ENCODE measurements around the gene MAST4.
"Not testable (repeated sequence)": the region's sequence is repeated elsewhere in the genome, so short reads cannot be mapped to it uniquely, and the experiment has no call there.

Gene MAST4

DNA sequence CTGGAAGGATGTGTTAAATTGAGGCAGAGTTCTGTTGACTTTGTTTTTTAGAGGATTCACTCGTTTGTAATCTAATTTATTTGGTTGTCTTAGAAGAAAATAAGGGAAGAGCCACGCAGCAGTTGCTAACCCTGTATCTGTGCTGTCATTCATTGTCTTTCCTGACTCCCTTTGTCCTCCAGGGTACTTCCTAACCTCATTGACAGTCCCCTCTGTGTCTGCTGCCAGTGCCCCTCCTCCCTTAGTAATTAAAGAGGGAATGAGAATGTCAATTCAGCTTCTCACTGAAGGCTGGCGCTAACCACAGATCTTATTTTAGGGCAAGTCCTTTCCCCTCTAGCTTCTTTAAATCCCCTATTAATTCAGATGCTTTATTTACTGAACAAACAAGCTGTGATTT lies 84.0 kb downstream of the MAST4 start:
- no peak overlapping the region for H3K4me3 ChIP-seq (ENCODE audit: insufficient read depth, low read depth, low read length, poor library complexity, severe bottlenecking)
- H3K9me3 ChIP-seq (ENCODE audit: control insufficient read depth, low read length), result no peaks in the 10 kb centered on the region
- H3K27me3 ChIP-seq (replicated peaks; ENCODE audit: control insufficient read depth, insufficient read depth, low read length, poor library complexity, severe bottlenecking), result no peaks in the 10 kb centered on the region
- no peaks in the 10 kb centered on the region for H3K4me1 ChIP-seq (ENCODE audit: control insufficient read depth, insufficient read depth, low read length, poor library complexity, severe bottlenecking)
- H3K36me3 ChIP-seq (ENCODE audit: control insufficient read depth, insufficient read depth, low read length), result no peaks in the 10 kb centered on the region
- no peak overlapping the region for H3K27ac ChIP-seq (ENCODE audit: insufficient read depth, low read length, poor library complexity, severe bottlenecking)
- DNase-seq, result no peak

DNA sequence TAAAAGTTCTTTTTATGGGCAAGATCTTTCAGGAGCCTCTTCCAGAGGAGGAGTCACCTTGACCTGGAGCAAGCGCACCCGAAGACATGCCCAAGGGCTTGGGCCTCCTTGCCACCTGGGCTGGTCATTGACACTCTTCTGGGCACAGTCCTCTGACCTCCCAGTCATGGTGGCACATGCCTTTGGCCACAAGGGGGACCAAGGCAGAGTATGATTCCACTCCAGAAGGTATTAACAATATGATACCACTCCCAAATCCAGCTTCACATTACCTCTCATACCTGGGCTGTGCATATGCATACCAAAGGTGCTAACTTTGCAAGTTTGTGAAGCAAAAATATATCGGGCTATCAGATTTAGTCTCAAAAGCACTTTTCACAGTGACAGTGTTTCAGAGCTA lies 84.6 kb downstream of the MAST4 start:
- Histone ChIP-seq H3K4me3 (ENCODE audit: insufficient read depth, low read depth, low read length, poor library complexity, severe bottlenecking) (no peak overlapping the region), H3K9me3 (ENCODE audit: control insufficient read depth, low read length) (no peaks in the 10 kb centered on the region), H3K4me1 (ENCODE audit: control insufficient read depth, insufficient read depth, low read length, poor library complexity, severe bottlenecking) (no peaks in the 10 kb centered on the region), H3K36me3 (ENCODE audit: control insufficient read depth, insufficient read depth, low read length) (no peaks in the 10 kb centered on the region), H3K27ac (ENCODE audit: insufficient read depth, low read length, poor library complexity, severe bottlenecking) (no peak overlapping the region), H3K27me3 (replicated peaks; ENCODE audit: control insufficient read depth, insufficient read depth, low read length, poor library complexity, severe bottlenecking) (no peaks in the 10 kb centered on the region)
- no peak for DNase-seq

DNA sequence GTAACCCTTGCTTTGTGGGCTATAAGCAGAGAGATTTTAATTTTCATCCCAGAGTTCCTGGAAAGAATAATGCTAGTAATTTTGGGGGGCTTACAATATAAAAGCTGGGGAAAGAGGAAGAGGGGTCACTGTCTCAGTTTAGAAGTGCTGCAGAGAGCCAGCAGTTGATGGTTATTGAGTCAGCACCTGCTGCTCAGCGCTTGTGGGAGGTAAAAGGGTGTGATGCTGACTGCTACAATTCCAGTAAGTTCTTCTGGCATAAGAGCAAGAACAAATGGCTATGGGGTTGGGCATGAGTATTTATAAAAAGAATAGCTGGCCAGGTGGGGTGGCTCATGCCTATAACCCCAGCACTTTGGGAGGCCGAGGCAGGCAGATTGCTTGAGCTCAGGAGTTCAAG lies 88.5 kb downstream of the MAST4 start:
- H3K4me1 ChIP-seq (ENCODE audit: control insufficient read depth, insufficient read depth, low read length, poor library complexity, severe bottlenecking), result no peaks in the 10 kb centered on the region
- no peak for DNase-seq
- no peaks in the 10 kb centered on the region for H3K36me3 ChIP-seq (ENCODE audit: control insufficient read depth, insufficient read depth, low read length)
- no peak overlapping the region for H3K4me3 ChIP-seq (ENCODE audit: insufficient read depth, low read depth, low read length, poor library complexity, severe bottlenecking)
- H3K27ac ChIP-seq (ENCODE audit: insufficient read depth, low read length, poor library complexity, severe bottlenecking), result no peak overlapping the region
- H3K9me3 ChIP-seq (ENCODE audit: control insufficient read depth, low read length), result no peaks in the 10 kb centered on the region
- H3K27me3 ChIP-seq (replicated peaks; ENCODE audit: control insufficient read depth, insufficient read depth, low read length, poor library complexity, severe bottlenecking), result no peaks in the 10 kb centered on the region

DNA sequence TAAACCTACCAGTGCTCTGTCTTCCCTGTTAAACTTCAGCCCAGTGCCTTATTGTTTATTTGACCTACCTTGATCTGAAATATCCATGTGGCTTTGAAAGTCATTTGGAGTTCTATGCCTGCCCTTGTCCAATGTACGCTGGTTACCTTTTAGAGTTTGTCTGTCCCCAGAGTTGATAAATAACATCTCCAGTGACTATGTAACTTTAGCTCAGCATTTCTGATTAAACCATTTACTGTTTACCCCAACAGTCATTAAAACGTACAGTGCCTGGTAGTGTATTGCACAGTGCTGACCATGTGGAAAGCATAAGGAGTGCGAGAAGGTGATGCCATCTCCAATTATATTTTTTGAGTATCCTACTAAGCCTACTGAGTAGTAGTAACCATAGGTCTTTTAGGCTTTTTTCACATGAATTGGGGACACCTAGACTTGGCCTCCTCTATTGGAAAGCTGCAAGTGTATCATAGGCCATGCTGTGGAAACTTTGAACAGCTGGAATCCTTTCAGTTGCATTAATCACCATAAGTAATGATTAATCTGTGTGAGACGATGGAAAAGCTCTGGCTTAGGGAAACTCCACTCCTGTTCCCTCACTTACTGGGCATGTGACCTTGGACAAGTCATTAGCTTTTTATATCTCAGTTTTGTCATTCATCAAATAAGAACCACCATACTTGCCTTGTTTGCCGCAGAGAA lies 93.5 kb downstream of the MAST4 start:
- H3K27me3 ChIP-seq (replicated peaks; ENCODE audit: control insufficient read depth, insufficient read depth, low read length, poor library complexity, severe bottlenecking), result no peaks in the 10 kb centered on the region
- no peaks in the 10 kb centered on the region for H3K9me3 ChIP-seq (ENCODE audit: control insufficient read depth, low read length)
- H3K27ac ChIP-seq (ENCODE audit: insufficient read depth, low read length, poor library complexity, severe bottlenecking), result no peak overlapping the region
- no peaks in the 10 kb centered on the region for H3K4me1 ChIP-seq (ENCODE audit: control insufficient read depth, insufficient read depth, low read length, poor library complexity, severe bottlenecking)
- H3K36me3 ChIP-seq (ENCODE audit: control insufficient read depth, insufficient read depth, low read length), result no peaks in the 10 kb centered on the region
- DNase-seq, result no peak
- H3K4me3 ChIP-seq (ENCODE audit: insufficient read depth, low read depth, low read length, poor library complexity, severe bottlenecking), result no peak overlapping the region

DNA sequence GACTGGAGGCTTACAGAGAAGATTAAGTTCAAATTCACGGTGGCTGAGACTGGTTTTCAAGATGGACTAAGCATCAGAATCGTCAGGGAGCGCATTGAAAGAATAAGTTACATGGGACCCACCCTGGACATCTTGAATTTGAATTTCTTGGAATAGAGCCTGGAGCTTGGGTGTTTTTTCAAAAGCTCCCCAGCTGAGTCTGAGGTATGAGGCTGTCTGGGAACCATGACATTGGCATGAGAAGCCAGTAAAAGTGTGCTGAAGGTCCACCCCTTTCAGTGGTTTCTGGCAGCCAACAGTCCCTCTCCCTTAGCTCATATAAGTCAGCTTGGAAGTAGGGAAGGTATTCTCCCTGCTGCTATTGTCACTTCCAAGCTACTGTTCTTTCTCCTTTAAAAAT lies 97.8 kb downstream of the MAST4 start:
- Histone ChIP-seq H3K27ac (ENCODE audit: insufficient read depth, low read length, poor library complexity, severe bottlenecking) (no peak overlapping the region), H3K36me3 (ENCODE audit: control insufficient read depth, insufficient read depth, low read length) (no peaks in the 10 kb centered on the region), H3K9me3 (ENCODE audit: control insufficient read depth, low read length) (no peaks in the 10 kb centered on the region), H3K4me3 (ENCODE audit: insufficient read depth, low read depth, low read length, poor library complexity, severe bottlenecking) (no peak overlapping the region), H3K4me1 (ENCODE audit: control insufficient read depth, insufficient read depth, low read length, poor library complexity, severe bottlenecking) (no peaks in the 10 kb centered on the region), H3K27me3 (replicated peaks; ENCODE audit: control insufficient read depth, insufficient read depth, low read length, poor library complexity, severe bottlenecking) (no peaks in the 10 kb centered on the region)
- DNase-seq, result no peak

DNA sequence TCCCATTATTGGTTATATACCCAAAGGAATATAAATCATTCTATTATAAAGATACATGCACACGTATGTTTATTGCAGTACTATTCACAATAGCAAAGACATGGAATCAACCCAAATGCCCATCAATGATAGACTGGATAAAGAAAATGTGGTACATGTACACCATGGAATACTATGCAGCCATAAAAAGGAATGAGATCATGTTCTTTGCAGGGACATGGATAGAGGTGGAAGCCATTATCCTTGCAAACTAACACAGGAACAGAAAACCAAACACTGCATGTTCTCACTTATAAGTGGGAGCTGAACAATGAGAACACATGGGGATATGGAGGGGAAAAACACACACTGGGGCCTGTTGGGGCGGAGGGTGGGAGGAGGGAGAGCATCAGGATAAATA lies 99.6 kb downstream of the MAST4 start:
- H3K36me3 ChIP-seq (ENCODE audit: control insufficient read depth, insufficient read depth, low read length); DNase-seq; H3K9me3 ChIP-seq (ENCODE audit: control insufficient read depth, low read length); H3K27me3 ChIP-seq (replicated peaks; ENCODE audit: control insufficient read depth, insufficient read depth, low read length, poor library complexity, severe bottlenecking); H3K27ac ChIP-seq (ENCODE audit: insufficient read depth, low read length, poor library complexity, severe bottlenecking); H3K4me1 ChIP-seq (ENCODE audit: control insufficient read depth, insufficient read depth, low read length, poor library complexity, severe bottlenecking); H3K4me3 ChIP-seq (ENCODE audit: insufficient read depth, low read depth, low read length, poor library complexity, severe bottlenecking): not testable (repeated sequence)

DNA sequence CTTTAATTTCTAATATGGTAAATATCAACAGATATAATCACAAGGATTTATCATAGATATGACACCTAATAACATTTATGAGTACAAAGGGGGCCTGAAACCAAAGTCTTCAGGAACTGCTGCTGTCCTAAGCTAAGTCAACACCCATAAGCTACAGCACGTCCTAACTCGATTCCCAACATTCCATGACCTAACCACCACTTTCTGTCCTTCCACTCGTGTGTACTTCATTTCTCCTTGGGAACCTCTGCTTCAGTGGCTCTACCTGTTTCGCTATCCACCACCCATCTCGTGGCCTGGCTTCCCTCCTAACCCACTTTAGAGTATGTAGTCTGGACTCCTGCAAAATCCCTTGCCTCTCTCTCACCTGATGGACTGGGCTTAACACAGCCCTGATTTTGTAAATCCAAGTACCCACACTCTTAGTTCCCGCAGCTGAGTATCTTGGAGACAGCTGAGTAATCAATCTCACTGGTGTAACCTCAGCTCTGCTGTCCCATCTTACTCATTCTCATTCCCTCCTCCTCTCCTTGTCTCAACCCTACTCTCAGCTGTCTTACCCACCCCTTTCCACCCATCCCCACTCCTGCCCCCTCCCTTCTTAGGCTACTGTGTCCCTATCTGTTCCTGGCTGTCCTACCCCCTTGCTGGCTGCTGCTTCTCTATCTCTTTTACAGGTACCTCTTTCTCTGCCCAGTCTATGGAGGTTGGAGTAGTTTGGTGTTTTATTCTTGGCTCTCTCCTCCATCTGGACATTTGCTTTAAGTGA lies 101.8 kb downstream of the MAST4 start:
- Histone ChIP-seq H3K36me3 (ENCODE audit: control insufficient read depth, insufficient read depth, low read length) (no peaks in the 10 kb centered on the region), H3K4me3 (ENCODE audit: insufficient read depth, low read depth, low read length, poor library complexity, severe bottlenecking) (no peak overlapping the region), H3K27me3 (replicated peaks; ENCODE audit: control insufficient read depth, insufficient read depth, low read length, poor library complexity, severe bottlenecking) (no peaks in the 10 kb centered on the region), H3K27ac (ENCODE audit: insufficient read depth, low read length, poor library complexity, severe bottlenecking) (no peak overlapping the region), H3K4me1 (ENCODE audit: control insufficient read depth, insufficient read depth, low read length, poor library complexity, severe bottlenecking) (no peaks in the 10 kb centered on the region), H3K9me3 (ENCODE audit: control insufficient read depth, low read length) (no peaks in the 10 kb centered on the region)
- no peak for DNase-seq

DNA sequence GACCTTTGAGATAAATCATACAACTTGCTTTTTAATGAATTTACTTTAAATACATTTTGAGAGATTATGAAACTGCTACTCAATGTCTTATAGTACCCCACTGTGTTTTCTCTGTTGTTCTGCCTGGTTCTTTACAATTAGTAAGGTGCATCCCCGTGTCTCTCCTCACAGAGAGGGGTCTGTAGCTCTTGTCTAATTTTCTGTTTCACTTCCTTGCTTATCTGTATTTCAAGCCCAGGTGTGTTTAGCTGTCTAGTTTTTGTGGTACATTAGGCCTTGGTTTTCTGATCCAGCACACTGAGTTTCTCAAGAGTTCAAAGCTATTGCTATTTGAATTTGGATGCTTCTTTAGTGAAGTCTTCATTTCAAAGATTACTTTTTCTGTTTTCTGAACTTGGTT lies 105.1 kb downstream of the MAST4 start:
- Histone ChIP-seq H3K36me3 (ENCODE audit: control insufficient read depth, insufficient read depth, low read length) (no peaks in the 10 kb centered on the region), H3K27me3 (replicated peaks; ENCODE audit: control insufficient read depth, insufficient read depth, low read length, poor library complexity, severe bottlenecking) (no peaks in the 10 kb centered on the region), H3K27ac (ENCODE audit: insufficient read depth, low read length, poor library complexity, severe bottlenecking) (no peak overlapping the region), H3K9me3 (ENCODE audit: control insufficient read depth, low read length) (no peaks in the 10 kb centered on the region), H3K4me1 (ENCODE audit: control insufficient read depth, insufficient read depth, low read length, poor library complexity, severe bottlenecking) (no peaks in the 10 kb centered on the region), H3K4me3 (ENCODE audit: insufficient read depth, low read depth, low read length, poor library complexity, severe bottlenecking) (no peak overlapping the region)
- no peak for DNase-seq

DNA sequence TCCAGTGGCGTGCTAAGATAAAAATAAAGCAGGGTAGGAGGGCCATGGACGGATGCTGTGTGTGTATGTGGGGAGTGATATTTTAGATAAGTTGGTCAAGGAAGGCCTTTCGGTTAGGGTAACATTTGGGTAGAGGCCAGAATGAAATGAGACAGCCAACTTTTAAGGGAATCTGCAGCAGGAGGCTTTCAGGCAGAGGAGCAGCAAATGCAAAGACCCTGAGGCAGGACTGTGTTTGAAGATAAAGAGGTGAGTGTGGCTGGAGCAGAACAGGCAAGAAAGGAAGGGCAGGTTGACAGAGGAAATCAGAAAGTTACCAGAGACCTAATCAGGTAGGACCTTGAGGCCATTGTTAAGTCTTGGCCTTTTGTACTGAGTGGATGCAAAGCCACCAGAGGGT lies 106.2 kb downstream of the MAST4 start:
- no peaks in the 10 kb centered on the region for H3K4me1 ChIP-seq (ENCODE audit: control insufficient read depth, insufficient read depth, low read length, poor library complexity, severe bottlenecking)
- DNase-seq, result no peak
- H3K27ac ChIP-seq (ENCODE audit: insufficient read depth, low read length, poor library complexity, severe bottlenecking), result no peak overlapping the region
- H3K4me3 ChIP-seq (ENCODE audit: insufficient read depth, low read depth, low read length, poor library complexity, severe bottlenecking), result no peak overlapping the region
- no peaks in the 10 kb centered on the region for H3K9me3 ChIP-seq (ENCODE audit: control insufficient read depth, low read length)
- no peaks in the 10 kb centered on the region for H3K27me3 ChIP-seq (replicated peaks; ENCODE audit: control insufficient read depth, insufficient read depth, low read length, poor library complexity, severe bottlenecking)
- H3K36me3 ChIP-seq (ENCODE audit: control insufficient read depth, insufficient read depth, low read length), result no peaks in the 10 kb centered on the region

DNA sequence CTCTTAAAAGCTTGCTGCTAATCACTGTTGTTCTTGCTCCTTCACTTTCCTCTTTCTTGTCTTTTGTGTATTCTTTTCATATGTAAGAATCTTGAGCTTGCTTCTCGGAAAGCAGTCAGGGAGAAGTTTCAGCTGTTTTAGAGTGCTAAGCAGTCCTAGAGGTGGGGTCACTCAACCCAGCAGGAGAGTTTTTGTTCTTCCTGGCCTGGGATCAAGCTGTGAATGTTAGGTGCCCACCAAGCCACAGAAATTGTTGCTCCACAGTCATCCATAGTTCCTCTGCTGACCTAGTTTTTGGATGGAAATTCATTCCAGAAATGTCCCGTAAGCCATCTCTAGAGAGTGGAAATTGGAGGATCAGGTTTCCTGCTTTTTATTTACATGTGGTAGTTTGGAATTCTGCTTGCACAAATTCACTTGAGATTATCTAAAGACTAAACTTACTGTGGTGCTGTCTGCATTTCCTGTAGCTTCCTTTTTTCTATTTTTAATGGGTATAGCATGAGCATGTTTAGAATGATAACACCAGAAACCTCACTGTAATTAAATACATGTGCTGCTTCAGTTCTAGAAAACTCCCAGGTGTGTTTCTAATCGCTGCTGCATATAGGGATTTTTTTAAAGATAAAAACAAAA lies 108.7 kb downstream of the MAST4 start:
- Histone ChIP-seq H3K36me3 (ENCODE audit: control insufficient read depth, insufficient read depth, low read length) (no peaks in the 10 kb centered on the region), H3K27me3 (replicated peaks; ENCODE audit: control insufficient read depth, insufficient read depth, low read length, poor library complexity, severe bottlenecking) (no peaks in the 10 kb centered on the region), H3K4me1 (ENCODE audit: control insufficient read depth, insufficient read depth, low read length, poor library complexity, severe bottlenecking) (no peaks in the 10 kb centered on the region), H3K9me3 (ENCODE audit: control insufficient read depth, low read length) (no peaks in the 10 kb centered on the region), H3K4me3 (ENCODE audit: insufficient read depth, low read depth, low read length, poor library complexity, severe bottlenecking) (no peak overlapping the region), H3K27ac (ENCODE audit: insufficient read depth, low read length, poor library complexity, severe bottlenecking) (no peak overlapping the region)
- DNase-seq, result no peak
